Vagina (tissue), 2 donors: Measurements from ENCODE around the gene PM20D1. TPM values are rescaled to one million over a fixed set of nuclear protein-coding genes. Genes with fewer than 3 reads are reported as not detected.

Source experiments
- DNase-seq, 2 donors: peaks; one replicate each; pipeline ENCODE4 v3.0.0-alpha.2; 2017; ENCODE audit errors: extremely low spot score in 2 of 2
- H3K27ac ChIP-seq: fragments of 200-600 bp; sonication (generic); one replicate; pipeline ENCODE4 v1.5.1; 2019
- H3K27me3 ChIP-seq: fragments of 200-600 bp; sonication (generic); one replicate; pipeline ENCODE4 v1.5.1; 2019
- H3K36me3 ChIP-seq, 2 donors: fragments of 200-600 bp; sonication (generic); one replicate each; pipeline ENCODE4 v1.5.1; 2017 to 2019
- H3K4me1 ChIP-seq: fragments of 200-600 bp; sonication (generic); one replicate; pipeline ENCODE4 v1.5.1; 2019
- H3K4me3 ChIP-seq, 2 donors: fragments of 200-600 bp; sonication (generic); 1 replicate in 1 of 2; 2 replicates in 1 of 2; pipeline ENCODE4 v1.5.1; 2016 to 2019
- H3K9me3 ChIP-seq: fragments of 200-600 bp; sonication (generic); one replicate; pipeline ENCODE4 v1.5.1; 2019
- CTCF ChIP-seq, 3 experiments: fragments of 450-650 bp in 2 of 3; fragments of 200-600 bp in 1 of 3; sonication (generic) in 1 of 3; IDR thresholded peaks; one replicate each; pipeline ENCODE4 v1.5.1; 2017 to 2019; ENCODE audit warnings: antibody characterized with exemption in 3 of 3, mild to moderate bottlenecking in 2 of 3, moderate library complexity in 2 of 3
- POLR2A ChIP-seq, 2 donors: fragments of 450-650 bp; IDR thresholded peaks; one replicate each; pipeline ENCODE4 v1.6.1; 2017; ENCODE audit warnings: antibody characterized with exemption in 2 of 2, mild to moderate bottlenecking in 2 of 2, moderate library complexity in 2 of 2
- POLR2AphosphoS5 ChIP-seq, 2 donors: sonication (generic); formaldehyde crosslinking; IDR thresholded peaks; one replicate each; pipeline ENCODE4 v1.9.0; 2017; ENCODE audit warnings: antibody characterized with exemption in 2 of 2, mild to moderate bottlenecking in 2 of 2, low read depth in 1 of 2; ENCODE audit not compliant: insufficient read depth in 1 of 2
- intact Hi-C: fragments of 100-400 bp; cut with DNase I; formaldehyde crosslinking; loops from one replicate; pipeline ENCODE4 v1.15.1; 2023
- total RNA-seq: library from RNA; depleted of rRNA; stranded (reverse); fragments of >200 nt; gene quantifications from one replicate; pipeline ENCODE4 v1.2.3, GENCODE V29; 2016

Gene PM20D1
- total RNA-seq, 1 donor from 2014 or later = not detected

DNA sequence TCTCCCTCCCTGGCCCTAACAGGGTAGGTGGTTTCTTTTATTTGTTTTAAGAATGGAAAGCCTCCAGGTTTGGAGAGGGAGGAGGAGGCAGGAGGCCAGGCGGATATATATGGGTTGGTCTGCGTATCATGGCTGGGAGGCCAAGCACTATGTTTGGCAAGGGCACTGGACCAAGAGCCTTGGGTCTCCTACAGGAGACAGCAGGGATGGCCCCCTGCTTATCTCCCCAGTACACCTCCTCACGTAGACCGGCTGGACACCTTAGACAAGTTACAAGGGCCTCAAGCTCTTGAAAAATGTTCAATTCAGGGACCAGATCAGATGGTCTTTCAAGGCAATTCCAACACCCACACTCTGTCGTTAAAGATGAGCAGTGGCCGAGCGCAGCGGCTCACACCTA is 47.9 kb downstream of the PM20D1 start:
- Histone ChIP-seq H3K36me3 (peaks cover 0 to 30% of the 10 kb centered on the region in 2 donors), H3K27ac (no peak overlapping the region), H3K27me3 (no peaks in the 10 kb centered on the region), H3K4me3 (no peak overlapping the region), H3K9me3 (no peaks in the 10 kb centered on the region), H3K4me1 (peaks cover 18% of the 10 kb centered on the region)
- intact Hi-C loops = no loop called here
- no peak for TF ChIP-seq POLR2AphosphoS5 (IDR thresholded peaks at IDR 0.05; ENCODE audit: insufficient read depth in 1 of 2, low read depth in 1 of 2)
- no peak for DNase-seq

DNA sequence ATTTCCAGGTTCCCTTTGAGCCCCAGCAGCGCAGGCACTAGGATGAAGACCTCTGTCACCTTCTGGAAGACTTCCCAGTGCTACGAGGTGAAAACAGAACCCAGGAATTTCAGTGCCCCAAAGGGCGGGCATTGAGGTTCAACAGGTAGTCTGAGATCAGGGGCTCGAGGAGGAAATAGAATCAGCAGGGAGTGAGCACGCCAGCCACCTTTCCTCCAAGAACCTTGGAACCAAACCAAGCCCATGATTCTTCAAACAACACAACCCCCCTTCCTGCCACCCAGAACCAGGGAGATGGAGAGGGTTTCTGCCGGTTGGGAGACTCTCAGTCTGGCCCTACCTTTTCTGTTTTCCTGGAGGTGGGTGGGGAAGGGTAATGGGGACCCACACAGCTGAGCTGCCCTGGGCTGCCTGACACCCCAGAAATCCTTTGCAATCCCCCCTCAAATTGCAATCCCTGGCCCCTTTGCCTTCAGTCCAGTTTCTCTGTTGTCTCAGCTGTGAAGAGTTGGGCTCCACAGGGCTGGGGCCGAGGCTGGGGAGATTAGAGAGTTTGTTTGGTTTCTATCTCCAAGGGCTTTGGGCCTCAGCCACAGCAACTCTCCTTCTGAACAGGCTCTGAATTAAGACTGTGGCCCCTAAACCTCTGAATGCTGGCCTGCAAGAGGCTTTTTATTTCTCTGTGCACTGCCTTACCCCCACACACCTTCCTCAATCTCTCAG is 48.8 kb downstream of the PM20D1 start:
- peaks cover 13% of the 10 kb centered on the region for H3K4me1 ChIP-seq
- no peak for DNase-seq

GRCh38 chr1:205800427-205800826 is 49.5 kb downstream of the PM20D1 start:
- H3K27ac ChIP-seq = no peak overlapping the region
- TF ChIP-seq POLR2A (IDR thresholded peaks at IDR 0.05) = no peak
- no peak for TF ChIP-seq POLR2AphosphoS5 (IDR thresholded peaks at IDR 0.05; ENCODE audit: insufficient read depth in 1 of 2, low read depth in 1 of 2)
- peaks cover 0 to 46% of the 10 kb centered on the region in 2 donors for H3K36me3 ChIP-seq
- H3K4me1 ChIP-seq = peaks cover 6% of the 10 kb centered on the region
- no peak for DNase-seq
- intact Hi-C loops = no loop called here
- H3K9me3 ChIP-seq = no peaks in the 10 kb centered on the region
- H3K4me3 ChIP-seq = no peak overlapping the region
- no peaks in the 10 kb centered on the region for H3K27me3 ChIP-seq

More for the DNA sequence above, 48.8 kb downstream of the PM20D1 start:
- intact Hi-C loops = no loop called here
- no peak overlapping the region for H3K4me3 ChIP-seq
- H3K27ac ChIP-seq = no peak overlapping the region
- H3K27me3 ChIP-seq = no peaks in the 10 kb centered on the region
- no peaks in the 10 kb centered on the region for H3K9me3 ChIP-seq
- peaks cover 0 to 39% of the 10 kb centered on the region in 2 donors for H3K36me3 ChIP-seq
- TF ChIP-seq POLR2AphosphoS5 (IDR thresholded peaks at IDR 0.05; ENCODE audit: insufficient read depth in 1 of 2, low read depth in 1 of 2) (no peak), POLR2A (IDR thresholded peaks at IDR 0.05) (no peak), CTCF (IDR thresholded peaks at IDR 0.05) (no peak)

DNA sequence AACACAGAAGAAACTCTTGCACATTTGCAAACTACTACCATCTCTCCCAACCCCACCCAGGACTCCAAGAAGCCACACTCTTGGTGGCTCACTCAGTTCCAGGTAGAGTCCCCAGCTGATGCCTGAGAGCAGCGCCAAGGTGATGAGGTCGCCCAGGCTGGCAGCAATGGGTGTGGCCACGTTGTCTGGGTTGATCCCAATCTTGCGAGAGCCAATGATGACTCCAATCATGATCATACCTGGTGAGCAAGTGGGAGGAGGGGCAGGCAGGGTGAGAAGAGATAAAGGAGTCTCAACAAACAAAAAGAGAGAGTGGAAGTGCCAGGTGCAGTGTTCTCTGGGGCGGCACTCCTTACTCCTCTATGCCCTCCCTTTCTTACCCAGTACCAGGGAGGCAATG is 51.4 kb downstream of the PM20D1 start:
- no peak overlapping the region for H3K27ac ChIP-seq
- H3K36me3 ChIP-seq = peaks cover 0 to 58% of the 10 kb centered on the region in 2 donors
- DNase-seq = no peak
- no peak overlapping the region for H3K4me3 ChIP-seq
- intact Hi-C loops = loop anchor here (10.0 kb wide), 2 partner anchors 176 to 306 kb away; no protein-coding TSS in a partner anchor
- no peaks in the 10 kb centered on the region for H3K27me3 ChIP-seq
- no peaks in the 10 kb centered on the region for H3K4me1 ChIP-seq
- H3K9me3 ChIP-seq = no peaks in the 10 kb centered on the region
- TF ChIP-seq POLR2AphosphoS5 (IDR thresholded peaks at IDR 0.05; ENCODE audit: insufficient read depth in 1 of 2, low read depth in 1 of 2) (no peak), CTCF (IDR thresholded peaks at IDR 0.05) (no peak), POLR2A (IDR thresholded peaks at IDR 0.05) (no peak)

DNA sequence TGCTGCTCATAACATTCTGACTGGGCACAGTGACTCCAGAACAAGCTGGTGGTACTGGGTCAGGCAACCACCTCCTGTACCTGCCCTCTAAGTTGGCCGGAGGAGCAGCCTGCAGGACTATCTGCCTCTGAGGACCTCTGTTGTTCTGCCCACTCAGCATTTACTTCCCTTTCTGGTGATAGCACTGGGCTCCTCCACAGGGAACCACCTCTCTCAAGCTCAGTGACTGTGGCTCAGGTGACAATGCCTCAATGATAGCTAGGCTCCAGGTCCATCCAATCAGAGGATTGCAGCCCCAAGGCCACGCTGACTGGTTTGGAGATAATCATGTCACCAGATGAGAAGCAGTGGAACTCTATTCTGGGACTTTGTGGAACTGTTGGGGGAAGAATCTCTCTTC is 52.8 kb downstream of the PM20D1 start:
- no peak for TF ChIP-seq POLR2A (IDR thresholded peaks at IDR 0.05)
- TF ChIP-seq POLR2AphosphoS5 (IDR thresholded peaks at IDR 0.05; ENCODE audit: insufficient read depth in 1 of 2, low read depth in 1 of 2) = no peak
- no peak for TF ChIP-seq CTCF (IDR thresholded peaks at IDR 0.05)
- intact Hi-C loops = loop anchor here (10.0 kb wide), 2 partner anchors 178 to 308 kb away; no protein-coding TSS in a partner anchor
- no peaks in the 10 kb centered on the region for H3K27me3 ChIP-seq
- H3K9me3 ChIP-seq = no peaks in the 10 kb centered on the region
- DNase-seq = no peak
- H3K4me1 ChIP-seq = no peaks in the 10 kb centered on the region
- H3K27ac ChIP-seq = no peak overlapping the region
- H3K36me3 ChIP-seq = peaks cover 0 to 58% of the 10 kb centered on the region in 2 donors
- no peak overlapping the region for H3K4me3 ChIP-seq
